Airway epithelial cell (primary cell): ENCODE results near the gene CHD2. TPM values are rescaled to one million over a fixed set of nuclear protein-coding genes. Genes with fewer than 3 reads are reported as not detected.

Source experiments
- total RNA-seq: library from RNA; depleted of rRNA; stranded (reverse); fragments of >200 nt; gene quantifications from 2 replicates; pipeline ENCODE4 v1.2.3, GENCODE V29; 2015

Gene CHD2
- 32.5 and 41.5 TPM in 2 replicates for total RNA-seq

GRCh38 chr15:92899948-92900730 lies at the start of gene CHD2:
Gene CHD2, plus strand, starts transcription at chr15:92900324. Its CDS starts 914 bp downstream, at chr15:92901238.

Other genes starting within 250 kb of the CHD2 start
- gene FAM174B, start 244.5 kb upstream of the CHD2 start, total RNA-seq: 1.9 and 3.2 TPM in 2 replicates
- 5.9 and 6.6 TPM in 2 replicates for gene RGMA, start 188.9 kb downstream of the CHD2 start, total RNA-seq